ENCODE results near the gene SYT12.

DNA sequence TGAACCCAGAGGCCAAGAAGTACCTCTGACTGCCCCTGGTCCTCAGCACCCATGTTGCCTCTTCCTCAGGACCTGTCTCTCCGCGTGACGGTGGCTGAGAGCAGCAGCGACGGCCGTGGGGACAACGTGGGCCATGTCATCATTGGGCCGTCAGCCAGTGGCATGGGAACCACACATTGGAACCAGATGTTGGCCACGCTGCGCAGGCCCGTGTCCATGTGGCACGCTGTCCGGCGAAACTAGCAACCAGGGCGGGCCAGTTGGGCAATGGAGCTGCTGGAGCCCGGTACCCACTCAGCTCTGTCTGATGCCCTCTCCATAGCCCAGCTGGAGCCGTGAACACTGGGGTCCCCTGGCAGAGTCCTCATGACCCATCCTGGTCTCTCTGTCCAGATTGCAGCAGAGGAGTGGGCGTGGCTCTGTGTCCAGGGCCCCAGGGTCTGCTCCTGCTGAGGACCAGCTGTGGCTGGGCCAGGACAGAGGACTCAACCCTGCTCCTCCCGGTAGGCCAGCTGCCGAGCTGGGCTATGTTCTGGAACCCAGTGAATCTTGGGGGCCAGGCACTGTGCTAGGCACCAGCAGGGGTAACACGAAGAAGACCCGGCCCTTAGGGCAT is 25.7 kb downstream of the SYT12 start:
- TF ChIP-seq, protein P1, sequence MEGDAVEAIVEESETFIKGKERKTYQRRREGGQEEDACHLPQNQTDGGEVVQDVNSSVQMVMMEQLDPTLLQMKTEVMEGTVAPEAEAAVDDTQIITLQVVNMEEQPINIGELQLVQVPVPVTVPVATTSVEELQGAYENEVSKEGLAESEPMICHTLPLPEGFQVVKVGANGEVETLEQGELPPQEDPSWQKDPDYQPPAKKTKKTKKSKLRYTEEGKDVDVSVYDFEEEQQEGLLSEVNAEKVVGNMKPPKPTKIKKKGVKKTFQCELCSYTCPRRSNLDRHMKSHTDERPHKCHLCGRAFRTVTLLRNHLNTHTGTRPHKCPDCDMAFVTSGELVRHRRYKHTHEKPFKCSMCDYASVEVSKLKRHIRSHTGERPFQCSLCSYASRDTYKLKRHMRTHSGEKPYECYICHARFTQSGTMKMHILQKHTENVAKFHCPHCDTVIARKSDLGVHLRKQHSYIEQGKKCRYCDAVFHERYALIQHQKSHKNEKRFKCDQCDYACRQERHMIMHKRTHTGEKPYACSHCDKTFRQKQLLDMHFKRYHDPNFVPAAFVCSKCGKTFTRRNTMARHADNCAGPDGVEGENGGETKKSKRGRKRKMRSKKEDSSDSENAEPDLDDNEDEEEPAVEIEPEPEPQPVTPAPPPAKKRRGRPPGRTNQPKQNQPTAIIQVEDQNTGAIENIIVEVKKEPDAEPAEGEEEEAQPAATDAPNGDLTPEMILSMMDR (conservative IDR thresholded peaks at IDR 0.05; ENCODE audit: low read depth, low read length), result no peak
- TF ChIP-seq POLR2A (IDR thresholded peaks at IDR 0.05; ENCODE audit: low read depth, low read length) (no peak), RCOR1 (IDR thresholded peaks at IDR 0.05; ENCODE audit: insufficient replicate concordance, low read length) (no peak), SMC3 (IDR thresholded peaks at IDR 0.05; ENCODE audit: low read depth, low read length) (no peak), MAFK (IDR thresholded peaks at IDR 0.05; ENCODE audit: low read depth, low read length) (no peak), RAD21 (IDR thresholded peaks at IDR 0.05; ENCODE audit: low read length) (no peak), BHLHE40 (IDR thresholded peaks at IDR 0.05; ENCODE audit: low read depth, low read length) (no peak), MXI1 (IDR thresholded peaks at IDR 0.05; ENCODE audit: borderline replicate concordance, low read depth, low read length) (no peak), FOS (IDR thresholded peaks at IDR 0.05; ENCODE audit: low read depth, low read length) (no peak), RFX5 (IDR thresholded peaks at IDR 0.05; ENCODE audit: low read depth, low read length) (no peak), CEBPB (IDR thresholded peaks at IDR 0.05; ENCODE audit: low read depth, low read length) (no peak), MAZ (IDR thresholded peaks at IDR 0.05; ENCODE audit: borderline replicate concordance, low read depth, low read length) (no peak)
- TF ChIP-seq, protein P2, sequence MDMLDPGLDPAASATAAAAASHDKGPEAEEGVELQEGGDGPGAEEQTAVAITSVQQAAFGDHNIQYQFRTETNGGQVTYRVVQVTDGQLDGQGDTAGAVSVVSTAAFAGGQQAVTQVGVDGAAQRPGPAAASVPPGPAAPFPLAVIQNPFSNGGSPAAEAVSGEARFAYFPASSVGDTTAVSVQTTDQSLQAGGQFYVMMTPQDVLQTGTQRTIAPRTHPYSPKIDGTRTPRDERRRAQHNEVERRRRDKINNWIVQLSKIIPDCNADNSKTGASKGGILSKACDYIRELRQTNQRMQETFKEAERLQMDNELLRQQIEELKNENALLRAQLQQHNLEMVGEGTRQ (IDR thresholded peaks at IDR 0.05; ENCODE audit: low read depth, low read length), result no peak
- TF ChIP-seq, protein P3, sequence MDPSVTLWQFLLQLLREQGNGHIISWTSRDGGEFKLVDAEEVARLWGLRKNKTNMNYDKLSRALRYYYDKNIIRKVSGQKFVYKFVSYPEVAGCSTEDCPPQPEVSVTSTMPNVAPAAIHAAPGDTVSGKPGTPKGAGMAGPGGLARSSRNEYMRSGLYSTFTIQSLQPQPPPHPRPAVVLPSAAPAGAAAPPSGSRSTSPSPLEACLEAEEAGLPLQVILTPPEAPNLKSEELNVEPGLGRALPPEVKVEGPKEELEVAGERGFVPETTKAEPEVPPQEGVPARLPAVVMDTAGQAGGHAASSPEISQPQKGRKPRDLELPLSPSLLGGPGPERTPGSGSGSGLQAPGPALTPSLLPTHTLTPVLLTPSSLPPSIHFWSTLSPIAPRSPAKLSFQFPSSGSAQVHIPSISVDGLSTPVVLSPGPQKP (IDR thresholded peaks at IDR 0.05; ENCODE audit: borderline replicate concordance, low read depth, low read length), result no peak
